Mucosa of descending colon (tissue), 3 donors: ENCODE measurements around the gene PI4KA. TPM values are rescaled to one million over a fixed set of nuclear protein-coding genes. Genes with fewer than 3 reads are reported as not detected.

Experiments used
- ATAC-seq: fragments of 200-7000 bp; cut with Tn5 transposase; one replicate; pipeline ENCODE4 v1.9.1; 2020; ENCODE audit warnings: mild to moderate bottlenecking, moderate library complexity
- DNase-seq, 3 donors: peaks; one replicate each; pipeline ENCODE4 v3.0.0-alpha.2; 2020
- H3K36me3 ChIP-seq: fragments of 200-600 bp; one replicate; pipeline ENCODE4 v1.8.0; 2021; ENCODE audit warnings: low read depth, mild to moderate bottlenecking
- H3K4me1 ChIP-seq: fragments of 200-600 bp; one replicate; pipeline ENCODE4 v1.8.0; 2021; ENCODE audit warnings: low read depth, mild to moderate bottlenecking
- H3K4me3 ChIP-seq: fragments of 200-600 bp; one replicate; pipeline ENCODE4 v1.8.0; 2021; ENCODE audit warnings: mild to moderate bottlenecking
- H3K9me3 ChIP-seq: fragments of 200-600 bp; one replicate; pipeline ENCODE4 v1.8.0; 2021; ENCODE audit warnings: mild to moderate bottlenecking
- CTCF ChIP-seq: fragments of 200-600 bp; IDR thresholded peaks from one replicate; pipeline ENCODE4 v1.8.0; 2022; ENCODE audit warnings: antibody characterized with exemption, mild to moderate bottlenecking
- intact Hi-C, 2 donors: fragments of 100-400 bp; cut with DNase I in 1 of 2; cut with micrococcal nuclease in 1 of 2; formaldehyde crosslinking; loops; one replicate each; pipeline versions ENCODE4 v1.11.0 to v1.11.1; 2022; cut with DNase I, micrococcal nuclease
- long read RNA-seq, 2 donors: library from polyadenylated mRNA; unstranded; transcript quantifications; one replicate each; pipeline ENCODE4 v2.0.0, GENCODE V29; 2019 to 2021
- total RNA-seq, 3 donors: library from RNA; stranded (reverse); fragmentation: NEBNext Ultra II Directional in 2 of 3; extraction: Animal tissue kit (Norgen Biotek cat#: 25700) in 2 of 3; gene quantifications; one replicate each; pipeline versions ENCODE4 v1.2.1 to v1.2.4, GENCODE V29; 2021 to 2023
- donor health status: DM: no; HTN: no; CAD: no; lungs with moderate emphysema.
- donor health status: DM: no; HTN: no; CAD: no.
- donor health status: DM: no; HTN: yes; CAD: no.

PI4KA gene
- 100 to 1,000 TPM in 1 of 3 donors, 10 to 100 TPM in 2; 77.7 to 130 (median 95.0) TPM for total RNA-seq
- long read RNA-seq, donor 1, full-length matches to known transcripts, result 11 of 79 reads
- long read RNA-seq, donor 1, partial matches to known transcripts, result 48 of 79 reads
- long read RNA-seq, donor 1, other reads (novel, unspliced or antisense), result 20 of 79 reads
- long read RNA-seq, donor 2, partial matches to known transcripts, result 1 of 2 reads
- long read RNA-seq, donor 2, other reads (novel, unspliced or antisense), result 1 of 2 reads

- H3K4me3 ChIP-seq, result peak within 1 kb of the TSS; percentile 70
- peak; percentile 98 to 100 (median 99) for DNase-seq
- peaks cover 27% of the 10 kb centered on the region for H3K4me1 ChIP-seq
- no peaks in the 10 kb centered on the region for H3K36me3 ChIP-seq
- no peaks in the 10 kb centered on the region for H3K9me3 ChIP-seq
- peak; percentile 99 for ATAC-seq
- TF ChIP-seq CTCF, result no peak
- intact Hi-C loops, result no loop called here
Measured at GRCh38 chr22:20858615-20859416, at the start of gene PI4KA, which contains the start of gene SNAP29. PI4KA (minus strand) TSS chr22:20858811; CDS start chr22:20858725, 86 bp downstream. SNAP29 (plus strand) TSS chr22:20859007; CDS start chr22:20859111, 104 bp downstream.

DNA sequence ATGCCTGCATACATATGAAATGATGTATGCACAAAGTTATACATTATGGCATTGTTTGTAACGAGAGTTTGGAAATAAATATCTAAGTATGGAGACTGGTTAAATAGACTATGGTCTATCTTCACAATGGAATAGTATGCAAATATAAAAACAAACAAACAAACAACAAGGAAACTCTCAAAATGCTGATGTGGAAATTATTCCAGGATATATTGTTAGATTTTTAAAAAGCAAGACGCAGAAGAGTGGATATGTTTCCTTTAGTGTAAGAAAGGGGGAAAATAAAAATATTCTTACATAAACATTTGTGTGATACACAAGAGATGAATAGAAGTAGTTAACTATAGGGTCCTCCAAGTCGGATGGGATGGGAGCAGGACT lies 47.8 kb upstream of the PI4KA start:
- Histone ChIP-seq H3K36me3 (no peaks in the 10 kb centered on the region), H3K4me3 (no peak overlapping the region), H3K9me3 (no peaks in the 10 kb centered on the region), H3K4me1 (no peaks in the 10 kb centered on the region)
- no peak for TF ChIP-seq CTCF
- DNase-seq, result no peak
- no peak for ATAC-seq
- intact Hi-C loops, result no loop called here

DNA sequence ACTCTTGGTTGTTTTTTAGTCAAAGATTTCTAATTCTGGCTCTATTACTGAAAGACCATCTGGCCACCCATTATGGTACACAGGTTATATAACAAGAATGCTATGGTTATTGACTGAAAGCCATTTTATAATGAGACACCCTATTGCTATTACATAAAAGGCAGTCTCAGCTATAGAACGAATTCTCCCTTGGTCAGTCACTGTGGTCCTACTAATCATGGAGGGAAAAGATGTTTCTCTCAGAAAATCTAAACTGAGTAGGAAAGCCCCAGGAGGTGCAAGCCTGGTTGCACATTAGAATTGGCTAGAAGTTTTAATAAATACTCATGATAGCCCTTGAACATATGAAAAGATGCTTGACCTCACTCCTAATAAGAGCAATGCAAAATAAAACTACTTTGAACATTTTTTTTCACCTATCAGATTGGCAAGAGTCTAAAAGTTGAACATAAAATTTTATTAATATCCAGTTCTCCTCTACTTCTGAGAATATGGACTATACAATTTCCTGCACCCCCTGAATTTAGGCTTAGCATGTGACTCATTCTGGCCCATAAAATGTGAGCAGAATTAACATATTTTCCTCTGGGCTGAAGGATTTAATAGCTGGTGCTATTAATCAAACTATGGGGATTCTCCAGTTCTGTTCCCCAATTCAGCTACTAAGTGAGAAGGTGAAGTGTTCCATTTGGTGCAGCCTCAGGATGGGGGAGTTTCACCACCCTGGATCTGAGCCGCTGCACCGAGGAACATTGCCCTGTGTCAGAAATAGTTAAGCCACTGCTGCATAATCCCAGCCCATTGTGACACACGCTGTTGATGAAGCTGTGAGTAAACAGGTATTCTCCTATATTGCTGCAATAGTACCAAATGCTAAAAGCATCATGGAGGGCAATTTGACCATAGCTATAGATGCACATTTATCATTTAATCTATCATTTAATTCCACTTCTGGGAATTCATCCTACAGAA lies 47.1 kb upstream of the PI4KA start:
- H3K4me1 ChIP-seq, result no peaks in the 10 kb centered on the region
- no peak for TF ChIP-seq CTCF
- H3K4me3 ChIP-seq, result no peak overlapping the region
- ATAC-seq (no peak), DNase-seq (no peak)
- intact Hi-C loops, result no loop called here
- H3K9me3 ChIP-seq, result no peaks in the 10 kb centered on the region
- H3K36me3 ChIP-seq, result no peaks in the 10 kb centered on the region

DNA sequence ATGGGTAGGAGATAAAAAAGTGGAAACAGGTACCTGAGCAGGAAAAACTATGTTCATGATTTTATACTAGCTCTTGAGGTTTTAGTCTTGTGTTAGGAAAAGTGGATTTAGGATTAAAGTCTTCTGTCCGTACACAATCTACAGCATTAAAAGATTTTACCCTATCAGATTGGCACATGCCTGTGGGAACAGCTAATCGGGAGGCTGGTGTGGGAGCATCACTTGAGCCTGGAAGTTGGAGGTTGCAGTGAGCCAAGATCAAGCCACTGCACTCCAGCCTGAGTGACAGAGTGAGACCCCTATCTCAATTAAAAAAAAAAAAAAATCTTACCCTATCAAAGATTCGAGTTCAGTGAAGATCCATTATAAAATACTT lies 46.4 kb upstream of the PI4KA start:
- ATAC-seq (no peak), DNase-seq (no peak)
- no peak for TF ChIP-seq CTCF
- Histone ChIP-seq H3K9me3 (no peaks in the 10 kb centered on the region), H3K4me3 (no peak overlapping the region), H3K4me1 (no peaks in the 10 kb centered on the region), H3K36me3 (no peaks in the 10 kb centered on the region)
- intact Hi-C loops, result no loop called here
